SU-DHL-6 (cell line): ENCODE measurements around the gene MTMR12.

Experiments used
- H2AFZ ChIP-seq: fragments of 200-600 bp; sonication (generic); 2 replicates; pipeline ENCODE4 v1.6.1; 2014; ENCODE audit warnings: low read depth, mild to moderate bottlenecking, moderate library complexity, mixed read lengths, antibody characterized with exemption, low read length; ENCODE audit not compliant: severe bottlenecking
- H3F3A ChIP-seq: fragments of 200-600 bp; shearing (Covaris generic); 2 replicates; pipeline ENCODE4 v1.6.0; 2016; ENCODE audit warnings: antibody characterized with exemption, mild to moderate bottlenecking; ENCODE audit not compliant: insufficient read depth
- H3K27ac ChIP-seq: fragments of 200-600 bp; sonication (generic); 2 replicates; pipeline ENCODE4 v1.5.1; 2016; ENCODE audit warnings: low read depth, mild to moderate bottlenecking, low read length, moderate library complexity, mixed read lengths
- H3K27me3 ChIP-seq: fragments of 200-600 bp; sonication (generic), shearing (Covaris generic); 2 replicates; pipeline ENCODE4 v1.6.0; 2014; ENCODE audit warnings: mild to moderate bottlenecking, low read length
- H3K36me3 ChIP-seq: fragments of 200-600 bp; sonication (generic); 2 replicates; pipeline ENCODE4 v1.6.1; 2014; ENCODE audit warnings: mild to moderate bottlenecking, low read length, mixed read lengths
- H3K4me2 ChIP-seq: fragments of 300-600, 200-600 bp; shearing (Covaris generic), sonication (generic); 2 replicates; pipeline ENCODE4 v1.6.0; 2014; ENCODE audit warnings: low read length, low read depth, mild to moderate bottlenecking; ENCODE audit not compliant: poor library complexity, severe bottlenecking
- H3K4me3 ChIP-seq: fragments of 200-600 bp; sonication (generic); 2 replicates; pipeline ENCODE4 v1.5.1; 2014; ENCODE audit warnings: antibody characterized with exemption, low read length, mild to moderate bottlenecking, mixed read lengths; ENCODE audit not compliant: insufficient read depth, poor library complexity, severe bottlenecking
- H3K79me2 ChIP-seq: fragments of 200-600 bp; sonication (generic); 2 replicates; pipeline ENCODE4 v1.6.1; 2014; ENCODE audit warnings: mild to moderate bottlenecking, low read length, moderate library complexity; ENCODE audit not compliant: insufficient read depth
- H3K9ac ChIP-seq: fragments of 200-600 bp; sonication (generic); 2 replicates; pipeline ENCODE4 v1.7.0; 2014; ENCODE audit warnings: mild to moderate bottlenecking, low read length
- H3K9me2 ChIP-seq: fragments of 200-600 bp; sonication (generic); replicated peaks from 2 replicates; pipeline ENCODE4 v1.6.1; 2014; ENCODE audit warnings: low read length; ENCODE audit not compliant: insufficient read depth
- H3K9me3 ChIP-seq: fragments of 200-600 bp; sonication (generic); 2 replicates; pipeline ENCODE4 v1.6.1; 2014; ENCODE audit warnings: low read length, mixed read lengths; ENCODE audit not compliant: insufficient read depth
- H4K20me1 ChIP-seq: fragments of 200-600 bp; sonication (generic); 2 replicates; pipeline ENCODE4 v1.6.1; 2014; ENCODE audit warnings: low read depth, mild to moderate bottlenecking, antibody characterized with exemption, low read length, moderate library complexity, mixed read lengths
- EZH2phosphoT487 ChIP-seq: fragments of 200-600 bp; sonication (generic), shearing (Covaris generic); conservative IDR thresholded peaks from 2 replicates; pipeline ENCODE4 v1.6.1; 2018; ENCODE audit warnings: mild to moderate bottlenecking, antibody characterized with exemption, low read length, moderate library complexity, mixed read lengths
- TF ChIP-seq, protein P1 (sequence below): fragments of 200-600 bp; sonication (generic); IDR thresholded peaks from one replicate; pipeline ENCODE4 v1.5.1; 2017; ENCODE audit warnings: antibody characterized with exemption, mild to moderate bottlenecking, low read length, moderate library complexity; ENCODE audit not compliant: insufficient read depth, poor library complexity, severe bottlenecking

MTMR12 gene

DNA sequence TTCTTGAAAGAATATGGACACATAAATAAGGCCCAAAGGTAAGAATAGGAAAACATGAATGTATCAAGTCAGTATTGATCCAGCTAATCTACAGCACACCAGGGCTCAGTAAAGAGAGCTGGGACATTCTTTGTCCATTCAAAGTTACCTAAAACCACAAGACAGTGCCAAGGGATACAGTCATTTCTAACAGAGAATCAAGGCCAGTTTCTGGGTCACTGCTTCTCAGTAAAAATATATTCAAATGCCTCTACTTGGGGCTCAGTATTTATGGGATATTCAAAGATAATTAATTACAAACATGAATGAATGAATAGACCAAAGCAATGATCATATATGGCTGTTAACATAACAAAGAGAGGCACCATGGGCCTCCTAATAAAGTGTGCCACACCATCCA lies 34.9 kb downstream of the MTMR12 start:
- no peak for TF ChIP-seq EZH2phosphoT487
- TF ChIP-seq, protein P1, sequence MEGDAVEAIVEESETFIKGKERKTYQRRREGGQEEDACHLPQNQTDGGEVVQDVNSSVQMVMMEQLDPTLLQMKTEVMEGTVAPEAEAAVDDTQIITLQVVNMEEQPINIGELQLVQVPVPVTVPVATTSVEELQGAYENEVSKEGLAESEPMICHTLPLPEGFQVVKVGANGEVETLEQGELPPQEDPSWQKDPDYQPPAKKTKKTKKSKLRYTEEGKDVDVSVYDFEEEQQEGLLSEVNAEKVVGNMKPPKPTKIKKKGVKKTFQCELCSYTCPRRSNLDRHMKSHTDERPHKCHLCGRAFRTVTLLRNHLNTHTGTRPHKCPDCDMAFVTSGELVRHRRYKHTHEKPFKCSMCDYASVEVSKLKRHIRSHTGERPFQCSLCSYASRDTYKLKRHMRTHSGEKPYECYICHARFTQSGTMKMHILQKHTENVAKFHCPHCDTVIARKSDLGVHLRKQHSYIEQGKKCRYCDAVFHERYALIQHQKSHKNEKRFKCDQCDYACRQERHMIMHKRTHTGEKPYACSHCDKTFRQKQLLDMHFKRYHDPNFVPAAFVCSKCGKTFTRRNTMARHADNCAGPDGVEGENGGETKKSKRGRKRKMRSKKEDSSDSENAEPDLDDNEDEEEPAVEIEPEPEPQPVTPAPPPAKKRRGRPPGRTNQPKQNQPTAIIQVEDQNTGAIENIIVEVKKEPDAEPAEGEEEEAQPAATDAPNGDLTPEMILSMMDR = no peak
- Histone ChIP-seq H3K4me2 (no peak overlapping the region), H3K9me2 (no peaks in the 10 kb centered on the region), H3F3A (no peaks in the 10 kb centered on the region; the same call in 1 of the 2 replicates), H2AFZ (no peak overlapping the region), H4K20me1 (no peaks in the 10 kb centered on the region), H3K36me3 (no peaks in the 10 kb centered on the region), H3K79me2 (peaks cover 29% of the 10 kb centered on the region; the same call in 1 of the 2 replicates), H3K4me3 (no peak overlapping the region), H3K27me3 (no peaks in the 10 kb centered on the region), H3K9me3 (no peaks in the 10 kb centered on the region), H3K27ac (no peak overlapping the region), H3K9ac (no peak overlapping the region)

DNA sequence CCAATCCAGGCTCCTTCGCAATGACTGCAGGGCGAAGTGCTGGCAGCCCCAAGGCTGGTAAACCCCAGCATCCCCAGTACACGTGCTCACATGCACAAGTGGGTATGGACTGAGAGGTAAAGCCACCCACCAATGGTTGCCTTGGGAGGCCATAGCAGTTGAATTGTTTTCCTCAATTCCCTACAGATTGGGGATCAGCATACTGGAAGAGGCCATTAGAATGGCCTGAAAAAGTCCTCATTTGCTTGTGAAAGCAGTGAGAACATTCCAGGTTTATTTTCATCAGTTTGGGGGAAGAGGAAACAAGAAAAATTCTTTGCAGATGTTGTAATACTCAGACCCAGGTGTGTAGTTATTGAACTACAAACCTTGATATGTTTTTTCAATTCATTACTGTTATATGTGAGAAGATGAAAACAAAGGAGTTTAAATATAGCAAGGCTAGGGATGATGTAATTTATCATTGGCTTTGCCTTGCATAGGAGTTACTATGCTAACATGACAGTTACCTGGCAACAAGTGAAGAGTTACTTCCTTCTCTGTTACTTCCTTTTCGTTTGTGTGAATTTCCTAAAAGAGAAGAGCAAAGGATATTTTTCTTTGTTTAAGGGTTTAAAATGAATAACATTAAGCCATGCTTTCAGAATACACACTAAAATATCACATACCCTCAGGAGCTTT lies 36.4 kb downstream of the MTMR12 start:
- H3K27ac ChIP-seq = peak overlapping the region; percentile 34
- no peaks in the 10 kb centered on the region for H3K9me2 ChIP-seq
- no peaks in the 10 kb centered on the region; the same call in 1 of the 2 replicates for H3F3A ChIP-seq
- no peaks in the 10 kb centered on the region for H3K9me3 ChIP-seq
- peak overlapping the region; percentile 13 for H3K4me2 ChIP-seq
- no peak overlapping the region for H2AFZ ChIP-seq
- H3K4me3 ChIP-seq = no peak overlapping the region
- TF ChIP-seq, protein P1 = no peak
- TF ChIP-seq EZH2phosphoT487 = no peak
- no peaks in the 10 kb centered on the region for H4K20me1 ChIP-seq
- H3K9ac ChIP-seq = no peak overlapping the region
- peaks cover 27% of the 10 kb centered on the region; the same call in 1 of the 2 replicates for H3K79me2 ChIP-seq
- no peaks in the 10 kb centered on the region for H3K27me3 ChIP-seq
- no peaks in the 10 kb centered on the region for H3K36me3 ChIP-seq

DNA sequence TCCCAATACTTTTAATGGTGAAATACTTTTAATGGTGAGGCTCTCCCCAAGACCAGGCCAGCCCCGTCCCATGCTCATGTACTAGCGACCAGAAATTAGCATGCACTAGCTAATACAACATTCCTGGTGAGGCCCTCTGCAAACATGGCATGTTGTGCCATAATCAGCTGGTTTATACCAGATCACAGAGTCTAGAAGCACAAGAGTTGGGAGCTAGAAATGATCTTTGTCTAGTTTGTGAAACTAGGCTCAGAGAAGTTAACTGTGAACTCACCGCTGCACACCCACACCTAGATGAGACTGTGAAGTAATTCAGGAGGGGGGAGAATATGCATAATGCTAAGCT lies 37.4 kb downstream of the MTMR12 start:
- Histone ChIP-seq H4K20me1 (no peaks in the 10 kb centered on the region), H3K36me3 (no peaks in the 10 kb centered on the region), H3K79me2 (peaks cover 18% of the 10 kb centered on the region; the same call in 1 of the 2 replicates), H3K9me2 (no peaks in the 10 kb centered on the region), H3K27me3 (no peaks in the 10 kb centered on the region), H3K9ac (no peak overlapping the region), H3K9me3 (no peaks in the 10 kb centered on the region), H3K4me2 (no peak overlapping the region), H3F3A (no peaks in the 10 kb centered on the region; the same call in 1 of the 2 replicates), H3K27ac (no peak overlapping the region), H3K4me3 (no peak overlapping the region), H2AFZ (no peak overlapping the region)
- no peak for TF ChIP-seq EZH2phosphoT487
- TF ChIP-seq, protein P1 = no peak
